Measurements from ENCODE around the gene TPPP. TPM values are rescaled to one million over a fixed set of nuclear protein-coding genes. Genes with fewer than 3 reads are reported as not detected.

The TPPP gene
- total and polyA plus RNA-seq, 2 donors (not counting 1 experiment from before 2014, with no cell fraction given): 0.06 TPM; not detected in 1

DNA sequence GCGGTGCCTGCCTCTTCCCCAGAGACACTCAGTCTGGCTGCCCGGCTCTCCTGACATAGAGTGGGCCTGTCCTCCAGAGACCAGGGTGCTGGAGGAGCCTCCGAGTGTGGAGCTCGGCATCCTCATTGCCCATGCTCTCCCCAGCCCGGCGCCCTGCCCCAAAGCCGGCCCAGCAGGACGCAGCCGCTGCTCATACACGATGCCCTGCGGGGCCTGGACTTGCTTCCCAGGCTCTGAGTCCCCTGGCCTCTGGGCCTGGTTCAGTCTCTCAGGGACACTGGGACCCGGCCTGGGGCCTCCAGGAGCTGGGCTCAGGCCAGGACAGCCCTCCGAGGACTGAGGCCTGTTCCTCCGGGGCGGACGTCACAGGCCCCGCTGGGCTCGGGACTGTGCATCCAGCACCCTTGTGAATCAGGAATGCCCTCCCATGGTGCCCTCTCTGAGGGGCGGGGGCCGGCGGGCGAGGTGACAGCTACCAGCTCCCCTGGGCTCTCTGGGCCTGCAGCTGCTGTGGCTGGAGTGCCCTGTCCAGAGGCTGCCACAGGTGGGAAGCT lies 23.2 kb downstream of the TPPP start:
- CTCF ChIA-PET: interaction anchor here (1.8 to 5.3 kb wide), 2 partner anchors 223 to 233 kb away, joined by 5 to 63 read pairs; no protein-coding TSS in a partner anchor
- Histone ChIP-seq H4K20me1 (ENCODE audit: control insufficient read depth, insufficient read depth, low read length, poor library complexity, severe bottlenecking) (no peaks in the 10 kb centered on the region), H3K4me3 (ENCODE audit: control extremely low read depth in 1 of 5, extremely low read depth in 1 of 5, insufficient read depth in 1 of 5, low read depth in 2 of 5, low read length in 4 of 5) (no peak overlapping the region), H3K9me3 (ENCODE audit: control extremely low read depth in 1 of 3, control insufficient read depth in 2 of 3, insufficient read depth in 1 of 3, low read length in 2 of 3) (peaks cover 0 to 11% (median 0%) of the 10 kb centered on the region in 3 donors), H3K4me2 (replicated peaks; ENCODE audit: low read depth, low read length, poor library complexity, severe bottlenecking) (no peak overlapping the region), H3K9ac (ENCODE audit: low read length) (no peak overlapping the region), H3K4me1 (ENCODE audit: control insufficient read depth in 2 of 2, insufficient read depth in 2 of 2, low read length in 2 of 2) (peaks cover 22 to 23% of the 10 kb centered on the region in 2 donors), H3K27me3 (replicated peaks in 1 of 4; ENCODE audit: control extremely low read depth in 1 of 4, control insufficient read depth in 3 of 4, insufficient read depth in 4 of 4, low read length in 3 of 4) (peaks cover 0 to 32% (median 5%) of the 10 kb centered on the region in 4 experiments), H2AFZ (ENCODE audit: insufficient read depth, low read depth, low read length, poor library complexity, severe bottlenecking) (no peak overlapping the region), H3K36me3 (replicated peaks in 1 of 2; ENCODE audit: control extremely low read depth in 1 of 2, control insufficient read depth in 1 of 2, extremely low read depth in 1 of 2, insufficient read depth in 2 of 2, low read length in 1 of 2) (no peaks in the 10 kb centered on the region), H3K27ac (ENCODE audit: low read length in 2 of 2) (no peak overlapping the region), H3K79me2 (ENCODE audit: control insufficient read depth, insufficient read depth, low read length) (no peaks in the 10 kb centered on the region)
- H3K9me3 Mint-ChIP-seq (ENCODE audit: insufficient read depth): no peaks in the 10 kb centered on the region
- WGBS (ENCODE audit: insufficient coverage): 93% methylated on average over 21 of the region's 22 CpGs
- ATAC-seq (ENCODE audit: low read depth): no peak
- intact Hi-C loops (cut with micrococcal nuclease): loop anchor here (2.0 kb wide), 1 partner anchor 233 kb away; no protein-coding TSS in a partner anchor
- TF ChIP-seq, protein P1, sequence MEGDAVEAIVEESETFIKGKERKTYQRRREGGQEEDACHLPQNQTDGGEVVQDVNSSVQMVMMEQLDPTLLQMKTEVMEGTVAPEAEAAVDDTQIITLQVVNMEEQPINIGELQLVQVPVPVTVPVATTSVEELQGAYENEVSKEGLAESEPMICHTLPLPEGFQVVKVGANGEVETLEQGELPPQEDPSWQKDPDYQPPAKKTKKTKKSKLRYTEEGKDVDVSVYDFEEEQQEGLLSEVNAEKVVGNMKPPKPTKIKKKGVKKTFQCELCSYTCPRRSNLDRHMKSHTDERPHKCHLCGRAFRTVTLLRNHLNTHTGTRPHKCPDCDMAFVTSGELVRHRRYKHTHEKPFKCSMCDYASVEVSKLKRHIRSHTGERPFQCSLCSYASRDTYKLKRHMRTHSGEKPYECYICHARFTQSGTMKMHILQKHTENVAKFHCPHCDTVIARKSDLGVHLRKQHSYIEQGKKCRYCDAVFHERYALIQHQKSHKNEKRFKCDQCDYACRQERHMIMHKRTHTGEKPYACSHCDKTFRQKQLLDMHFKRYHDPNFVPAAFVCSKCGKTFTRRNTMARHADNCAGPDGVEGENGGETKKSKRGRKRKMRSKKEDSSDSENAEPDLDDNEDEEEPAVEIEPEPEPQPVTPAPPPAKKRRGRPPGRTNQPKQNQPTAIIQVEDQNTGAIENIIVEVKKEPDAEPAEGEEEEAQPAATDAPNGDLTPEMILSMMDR (IDR thresholded peaks at IDR 0.05): no peak
- TF ChIP-seq EZH2 (IDR thresholded peaks at IDR 0.05; ENCODE audit: borderline replicate concordance, insufficient read depth, low read depth, low read length, poor library complexity, severe bottlenecking): no peak
- no peak overlapping the region for H3K4me3 Mint-ChIP-seq
- H3K27ac Mint-ChIP-seq: no peak overlapping the region
- DNase-seq: no peak
- H3K4me1 Mint-ChIP-seq: peaks cover 12% of the 10 kb centered on the region
- peaks cover 5% of the 10 kb centered on the region for H3K27me3 Mint-ChIP-seq
- POLR2A ChIA-PET: no interaction called here

DNA sequence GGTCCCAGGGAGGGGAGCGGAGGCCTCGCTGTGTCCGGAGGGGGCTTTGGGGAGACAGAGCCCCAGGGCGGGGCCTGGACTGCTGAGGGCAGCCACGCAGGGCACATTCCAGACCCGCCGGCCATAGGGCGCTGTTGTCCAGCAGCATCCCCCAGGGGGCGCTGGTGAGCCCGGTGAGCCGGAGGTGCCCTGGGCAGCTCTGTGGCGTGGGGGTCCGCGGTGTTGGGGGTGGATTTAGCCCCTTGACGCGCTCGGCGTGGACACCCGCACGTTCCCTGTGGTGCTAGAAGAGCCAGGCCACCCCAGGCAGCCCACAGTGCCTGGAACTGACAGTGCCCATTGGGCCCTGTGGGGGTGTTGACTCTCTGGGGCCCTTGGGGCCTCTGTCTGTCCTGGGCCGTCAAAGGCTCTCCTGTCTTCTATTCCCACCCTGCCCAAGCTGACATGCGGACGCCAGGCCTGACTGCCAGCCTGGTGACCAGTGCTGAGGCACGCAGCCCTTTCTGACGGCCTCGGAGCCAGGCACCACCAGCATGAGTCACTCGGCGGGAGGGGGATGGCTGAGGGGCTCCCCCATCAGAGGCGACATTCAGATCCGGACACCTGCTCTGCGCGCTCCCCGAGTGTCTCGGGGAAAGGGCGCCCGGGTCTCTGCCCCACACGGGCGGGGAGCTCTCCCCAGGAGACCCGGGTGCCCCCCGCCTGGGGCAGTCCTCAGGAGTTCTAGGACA lies 23.9 kb downstream of the TPPP start:
- peaks cover 0 to 2% of the 10 kb centered on the region in 2 experiments for H3K36me3 ChIP-seq (replicated peaks in 1 of 2; ENCODE audit: control extremely low read depth in 1 of 2, control insufficient read depth in 1 of 2, extremely low read depth in 1 of 2, insufficient read depth in 2 of 2, low read length in 1 of 2)
- no peak overlapping the region for H3K4me3 ChIP-seq (ENCODE audit: control extremely low read depth in 1 of 5, extremely low read depth in 1 of 5, insufficient read depth in 1 of 5, low read depth in 2 of 5, low read length in 4 of 5)
- H3K9me3 Mint-ChIP-seq (ENCODE audit: insufficient read depth): no peaks in the 10 kb centered on the region
- ATAC-seq (ENCODE audit: low read depth) (peak; percentile 28), DNase-seq (peak; percentile 59)
- H3K79me2 ChIP-seq (ENCODE audit: control insufficient read depth, insufficient read depth, low read length): no peaks in the 10 kb centered on the region
- H3K27me3 Mint-ChIP-seq: peaks cover 5% of the 10 kb centered on the region
- H3K4me1 ChIP-seq (ENCODE audit: control insufficient read depth in 2 of 2, insufficient read depth in 2 of 2, low read length in 2 of 2): peaks cover 22 to 23% of the 10 kb centered on the region in 2 donors
- intact Hi-C loops (cut with micrococcal nuclease): no loop called here
- H3K9me3 ChIP-seq (ENCODE audit: control extremely low read depth in 1 of 3, control insufficient read depth in 2 of 3, insufficient read depth in 1 of 3, low read length in 2 of 3): peaks cover 0 to 8% (median 0%) of the 10 kb centered on the region in 3 donors
- TF ChIP-seq, protein P1 (IDR thresholded peaks at IDR 0.05): peak; percentile 81
- no peak for TF ChIP-seq EZH2 (IDR thresholded peaks at IDR 0.05; ENCODE audit: borderline replicate concordance, insufficient read depth, low read depth, low read length, poor library complexity, severe bottlenecking)
- H3K4me2 ChIP-seq (replicated peaks; ENCODE audit: low read depth, low read length, poor library complexity, severe bottlenecking): no peak overlapping the region
- H3K27me3 ChIP-seq (replicated peaks in 1 of 4; ENCODE audit: control extremely low read depth in 1 of 4, control insufficient read depth in 3 of 4, insufficient read depth in 4 of 4, low read length in 3 of 4): peaks cover 0 to 27% (median 5%) of the 10 kb centered on the region in 4 experiments
- H3K4me3 Mint-ChIP-seq: no peak overlapping the region
- H3K27ac ChIP-seq (ENCODE audit: low read length in 2 of 2): no peak overlapping the region
- 63% methylated on average over 38 of the region's 40 CpGs for WGBS (ENCODE audit: insufficient coverage)
- H2AFZ ChIP-seq (ENCODE audit: insufficient read depth, low read depth, low read length, poor library complexity, severe bottlenecking): no peak overlapping the region
- H3K4me1 Mint-ChIP-seq: peaks cover 12% of the 10 kb centered on the region
- H3K27ac Mint-ChIP-seq: no peak overlapping the region
- POLR2A ChIA-PET: no interaction called here
- CTCF ChIA-PET: interaction anchor here (0.8 to 5.3 kb wide), 4 partner anchors 152 to 975 kb away, joined by 3 to 63 read pairs (median 4); no protein-coding TSS in a partner anchor
- H4K20me1 ChIP-seq (ENCODE audit: control insufficient read depth, insufficient read depth, low read length, poor library complexity, severe bottlenecking): no peaks in the 10 kb centered on the region
- H3K9ac ChIP-seq (ENCODE audit: low read length): no peak overlapping the region

Data from B cell (primary cell).